Stimulated activated CD8-positive, alpha-beta memory T cell treated with anti-CD3 and anti-CD28 coated beads, Interleukin-12 subunit alpha, Interleukin-12 subunit beta, amount 100 ng/mL, for 24 hours (primary cell): Measurements from ENCODE around the gene CYP3A4.
"Not testable (repeated sequence)": the region's sequence is repeated elsewhere in the genome, so short reads cannot be mapped to it uniquely, and the experiment has no call there.

ENCODE experiments used
- DNase-seq: peaks from one replicate; pipeline ENCODE4 v3.0.0-alpha.2; 2020; ENCODE audit errors: extremely low read depth

CYP3A4 gene

DNA sequence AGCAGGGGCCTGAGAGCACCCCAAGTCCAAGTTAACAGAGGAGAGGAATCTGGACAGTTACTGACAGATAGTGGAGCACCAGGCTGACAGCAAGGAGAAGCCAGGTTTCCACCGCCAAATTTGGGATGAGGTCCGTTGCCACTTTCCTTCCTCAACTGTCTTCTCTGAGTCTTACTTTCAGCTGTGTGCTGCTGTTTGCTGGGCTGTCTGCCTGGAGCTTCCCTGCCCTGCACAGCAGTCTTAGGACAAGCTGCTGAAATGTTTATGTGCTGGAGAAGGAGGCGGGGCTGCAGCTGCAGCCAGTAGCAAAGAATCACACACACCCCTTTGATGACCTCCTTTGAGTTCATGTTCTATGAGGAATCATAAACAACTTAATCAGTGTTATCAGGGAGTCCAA is 31.6 kb downstream of the CYP3A4 start:
- no peak for DNase-seq

DNA sequence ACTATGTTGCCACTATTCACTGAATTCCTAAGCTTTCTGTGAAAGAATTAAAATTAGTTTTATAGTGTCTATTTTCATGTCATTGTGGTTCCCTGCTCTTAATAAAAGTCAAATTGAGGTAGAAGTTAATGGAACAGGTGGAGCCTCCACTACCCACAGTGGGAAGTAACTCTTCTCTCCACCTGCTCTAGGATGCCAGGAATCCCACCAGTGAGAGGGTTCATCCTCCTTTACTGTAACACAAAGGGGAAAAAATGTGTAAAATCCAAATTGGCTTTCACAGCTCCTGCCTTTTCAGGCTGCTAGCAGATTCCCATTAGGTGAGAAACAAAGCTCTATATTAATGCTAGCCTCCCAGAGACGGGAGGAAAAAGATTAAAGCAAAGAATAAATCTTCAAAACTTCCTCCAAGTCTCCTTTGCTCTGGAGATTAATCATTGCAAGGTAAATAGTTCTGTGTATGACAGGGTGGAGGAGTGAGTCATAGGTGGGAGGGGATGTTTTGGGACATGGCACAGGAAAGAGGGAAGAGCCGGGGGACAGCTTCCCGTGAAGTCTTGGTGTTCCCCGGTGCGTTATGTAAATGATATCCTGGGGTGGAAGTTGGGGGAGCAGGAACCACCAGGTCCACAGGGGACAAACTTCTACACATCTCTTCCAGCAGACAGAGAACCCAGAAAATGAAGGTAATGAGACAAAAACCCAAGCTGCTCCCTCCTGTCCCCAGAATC is 32.5 kb downstream of the CYP3A4 start:
- DNase-seq, result not testable (repeated sequence)

DNA sequence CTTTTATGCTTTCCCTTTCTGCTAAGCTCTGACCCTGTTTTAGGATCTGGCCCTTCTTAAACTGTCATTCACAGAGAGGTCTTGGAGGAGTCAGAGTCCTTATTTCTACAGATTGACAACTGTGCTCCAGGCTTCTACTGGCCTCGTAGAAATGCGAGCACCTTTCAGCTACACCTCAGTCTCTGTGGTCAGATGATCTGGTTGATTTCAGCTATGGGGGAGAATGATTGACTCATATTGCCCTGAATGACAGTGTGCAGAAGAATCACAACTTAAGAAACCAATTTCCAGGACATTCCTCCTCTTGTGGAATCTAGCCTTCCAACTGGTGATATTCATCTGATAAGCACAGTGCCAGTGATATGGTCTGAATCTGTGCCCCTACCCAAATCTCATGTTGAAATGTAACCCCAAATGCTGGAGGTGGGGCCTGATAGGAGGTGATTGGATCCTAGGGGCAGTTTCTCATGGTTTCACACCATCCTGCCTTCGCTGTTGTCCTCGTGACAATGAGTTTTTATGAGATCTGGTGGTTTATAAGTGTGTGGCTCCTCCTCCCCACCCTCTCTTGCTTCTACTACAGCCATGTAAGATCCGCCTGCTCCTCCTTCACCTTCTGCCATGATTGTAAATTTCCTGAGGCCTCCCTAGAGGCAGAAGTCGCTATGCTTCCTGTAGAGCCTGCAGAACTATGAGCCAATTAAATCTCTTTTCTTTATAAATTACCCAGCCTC is 35.0 kb downstream of the CYP3A4 start:
- no peak for DNase-seq

DNA sequence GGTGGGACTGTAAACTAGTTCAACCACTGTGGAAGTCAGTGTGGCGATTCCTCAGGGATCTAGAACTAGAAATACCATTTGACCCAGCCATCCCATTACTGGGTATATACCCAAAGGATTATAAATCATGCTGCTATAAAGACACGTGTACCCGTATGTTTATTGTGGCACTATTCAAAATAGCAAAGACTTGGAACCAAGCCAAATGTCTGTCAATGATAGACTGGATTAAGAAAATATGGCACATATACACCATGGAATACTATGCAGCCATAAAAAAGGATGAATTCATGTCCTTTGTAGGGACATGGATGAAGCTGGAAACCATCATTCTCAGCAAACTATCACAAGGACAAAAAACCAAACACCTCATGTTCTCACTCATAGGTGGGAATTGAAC is 37.1 kb downstream of the CYP3A4 start:
- DNase-seq, result not testable (repeated sequence)

DNA sequence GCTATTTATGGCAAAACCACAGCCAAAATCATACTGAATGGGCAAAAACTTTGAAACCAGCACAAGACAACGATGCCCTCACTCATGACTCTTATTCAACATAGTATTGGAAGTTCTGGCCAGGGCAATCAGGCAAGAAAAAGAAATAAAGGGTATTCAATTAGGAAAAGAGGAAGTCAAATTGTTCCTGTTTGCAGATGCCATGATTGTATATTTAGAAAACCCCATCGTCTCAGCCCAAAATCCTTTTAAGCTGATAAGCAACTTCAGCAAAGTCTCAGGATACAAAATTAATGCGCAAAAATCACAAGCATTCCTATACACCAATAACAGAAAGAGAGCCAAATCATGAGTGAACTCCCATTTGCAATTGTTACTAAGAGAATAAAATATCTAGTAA is 38.6 kb downstream of the CYP3A4 start:
- not testable (repeated sequence) for DNase-seq

DNA sequence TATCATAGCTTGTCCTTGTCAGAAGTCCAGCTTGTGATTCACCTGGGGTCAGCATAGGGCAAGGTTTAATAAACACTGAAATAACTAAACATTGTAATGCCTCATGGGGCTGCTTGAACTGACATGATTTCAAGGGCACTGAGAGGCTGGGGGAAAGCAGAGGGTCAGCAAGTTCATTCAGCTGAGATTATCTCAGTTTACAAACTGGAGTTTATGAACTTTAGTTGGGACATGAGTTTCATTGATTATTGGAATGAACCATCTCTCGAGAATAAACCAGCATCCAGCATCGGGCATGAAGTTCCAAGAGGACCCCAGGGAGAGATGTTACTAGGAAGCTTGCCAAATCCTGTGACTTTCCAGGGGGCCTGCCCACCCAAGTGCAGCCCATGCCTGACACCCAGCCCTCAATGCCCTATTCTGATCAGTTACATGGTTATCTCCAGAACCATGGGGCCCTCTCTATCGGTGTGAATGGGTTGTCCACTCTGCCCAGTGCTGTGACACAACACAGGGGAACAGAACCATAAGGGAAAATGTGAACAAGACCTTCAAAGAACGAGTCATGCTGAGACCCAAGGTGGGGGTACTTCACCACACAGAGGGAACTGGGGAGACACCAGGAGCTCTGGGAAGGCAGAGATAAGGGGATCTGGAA is 41.1 kb downstream of the CYP3A4 start:
- DNase-seq, result no peak

DNA sequence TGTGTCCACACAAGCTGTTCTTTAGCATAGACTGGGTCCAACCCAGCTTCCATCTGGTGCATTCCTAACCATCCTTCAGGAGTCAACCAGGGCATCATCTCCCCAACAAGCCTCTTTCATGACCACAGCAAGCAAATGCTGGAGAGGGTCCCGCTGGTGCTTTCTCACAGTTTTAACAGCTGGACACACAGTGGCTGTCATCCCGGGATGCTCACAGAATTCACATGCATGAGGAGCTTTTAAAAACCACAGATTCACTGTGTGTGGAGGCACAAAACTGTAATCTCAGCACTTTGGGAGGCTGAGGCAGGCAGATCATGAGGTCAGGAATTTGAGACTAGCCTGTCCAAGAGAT is 42.6 kb downstream of the CYP3A4 start:
- DNase-seq, result no peak

DNA sequence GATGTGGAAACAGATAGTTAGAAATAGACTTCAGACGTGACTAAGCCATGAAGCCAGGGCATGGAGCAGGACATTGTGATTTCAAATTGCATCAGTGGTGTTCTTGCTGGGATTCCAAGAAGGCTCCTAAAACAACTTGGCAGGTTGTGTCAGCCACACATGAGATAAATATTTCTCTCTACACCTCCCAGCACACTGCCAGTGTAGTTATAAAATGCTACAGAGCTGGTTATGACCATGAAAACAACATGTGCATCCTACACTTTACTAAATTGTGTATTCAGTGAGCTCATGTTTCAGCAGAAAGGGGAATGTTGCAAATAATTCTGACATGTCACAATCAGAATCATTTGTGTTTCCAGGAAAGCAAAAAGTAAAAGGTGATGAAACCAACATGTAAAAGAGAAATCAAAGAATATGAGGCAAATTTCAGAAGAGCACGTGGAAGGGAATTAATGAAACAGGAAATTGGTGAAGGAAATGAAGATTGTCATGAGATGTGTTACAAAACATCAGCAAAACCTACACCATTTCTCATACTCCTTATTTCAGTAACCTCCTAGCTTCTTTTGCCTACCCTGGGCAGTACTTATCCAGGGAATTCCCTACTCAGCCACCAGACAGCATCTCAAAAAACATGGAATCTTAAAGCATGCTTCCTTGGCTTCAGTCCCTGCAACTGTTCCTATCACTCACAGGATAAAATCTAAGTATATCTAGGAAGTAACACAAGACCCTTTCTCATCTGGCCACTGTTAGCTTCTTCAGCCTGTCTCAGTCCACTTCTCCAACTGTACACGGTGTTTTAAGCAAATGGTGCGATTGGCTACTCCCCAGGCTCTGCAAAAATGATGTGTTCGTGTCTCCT is 43.2 kb downstream of the CYP3A4 start:
- no peak for DNase-seq

DNA sequence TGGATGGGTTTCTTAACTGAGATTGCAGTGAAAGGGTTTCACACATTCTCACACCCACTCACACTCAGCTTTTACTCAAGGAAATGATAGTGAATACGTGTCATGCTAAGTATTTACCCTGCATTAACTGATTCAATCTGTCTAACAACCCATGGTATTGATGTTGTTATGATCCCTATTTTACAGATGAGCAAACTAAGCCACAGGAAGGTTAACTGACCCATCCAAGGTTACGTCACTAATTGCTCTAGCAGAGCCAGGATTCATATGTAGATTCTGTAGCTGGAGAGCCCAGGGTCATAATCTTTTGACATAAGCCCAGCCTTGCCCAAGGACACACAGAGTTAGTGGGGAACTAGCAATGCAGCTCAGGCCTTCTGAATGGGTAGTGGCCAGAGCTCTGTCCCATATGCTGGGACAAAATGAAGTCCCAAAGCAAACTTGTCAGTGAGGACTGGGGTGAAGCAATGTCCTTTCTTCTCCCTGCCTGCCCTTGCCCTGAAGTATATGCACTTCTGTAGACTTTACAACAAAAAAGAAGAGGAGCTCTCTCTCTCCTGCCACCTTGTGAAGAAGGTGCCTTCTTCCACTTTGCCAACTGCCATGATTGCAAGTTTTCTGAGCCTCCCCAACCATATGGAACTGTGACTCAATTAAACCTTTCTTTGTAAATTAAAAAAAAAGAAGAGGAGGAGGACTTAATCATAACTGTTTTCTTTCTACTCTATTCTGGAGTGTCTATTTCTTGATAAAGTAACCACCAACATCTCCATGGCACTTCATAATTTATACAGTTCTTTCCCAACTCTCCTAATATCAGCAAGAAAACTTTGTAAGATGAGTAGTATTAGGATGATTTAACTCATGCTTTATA is 44.0 kb downstream of the CYP3A4 start:
- DNase-seq, result no peak

DNA sequence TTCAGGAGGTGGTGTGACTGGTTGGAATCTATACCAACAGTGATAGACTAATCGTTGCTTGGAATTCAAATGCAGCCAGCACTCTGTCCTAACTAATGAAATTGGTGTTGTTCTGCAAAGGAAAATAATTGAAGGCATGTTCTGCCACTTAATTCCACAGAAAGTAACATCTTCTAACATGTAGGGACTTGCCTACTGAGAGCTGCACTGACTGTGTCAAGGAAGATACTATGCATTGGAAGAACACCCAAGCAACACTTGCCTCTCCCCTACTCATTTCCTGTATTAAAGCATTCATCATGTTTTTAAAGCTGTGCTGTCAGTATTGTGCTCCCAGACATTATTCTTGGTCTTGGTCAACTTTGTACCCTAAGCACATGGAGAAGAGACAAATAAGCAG is 46.3 kb downstream of the CYP3A4 start:
- DNase-seq, result no peak

DNA sequence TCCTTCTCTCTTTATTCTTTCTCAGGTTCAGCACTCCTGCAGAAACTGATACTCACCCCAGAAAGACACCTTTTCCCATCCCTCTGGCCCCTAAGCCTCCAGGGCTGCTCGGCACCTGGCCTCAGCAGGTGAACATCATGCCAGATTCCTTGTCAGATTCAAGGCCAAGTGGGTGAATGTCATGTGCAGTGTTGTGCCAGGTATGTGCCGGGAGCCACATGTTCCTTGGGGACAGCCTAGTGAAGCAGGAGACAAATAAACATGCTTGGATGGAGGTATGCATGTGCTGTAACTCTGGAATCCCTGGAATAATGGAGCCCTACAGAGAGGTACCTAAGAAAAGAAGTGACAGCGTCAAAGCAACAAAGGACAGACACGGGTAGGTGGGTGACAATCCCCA is 47.3 kb downstream of the CYP3A4 start:
- not testable (repeated sequence) for DNase-seq

DNA sequence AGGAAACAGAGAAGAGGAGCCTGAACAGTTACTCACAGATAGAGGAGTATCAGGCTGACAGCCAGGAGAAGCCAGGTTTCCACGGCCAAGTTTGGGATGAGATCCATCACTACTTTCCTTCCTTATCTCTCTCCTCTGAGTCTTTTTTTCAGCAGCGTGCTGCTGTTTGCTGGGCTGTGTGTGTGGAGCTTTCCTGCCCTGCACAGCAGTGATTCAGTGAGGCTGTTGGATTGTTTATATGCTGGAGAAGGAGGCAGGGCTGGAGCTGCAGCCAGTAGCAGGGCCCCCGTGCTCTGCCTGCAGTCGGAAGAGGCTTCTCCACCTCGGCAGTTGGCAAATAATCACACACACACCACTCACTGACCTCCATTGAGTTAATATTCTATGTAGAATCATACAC is 49.0 kb downstream of the CYP3A4 start, which contains the start of gene CYP3A7:
Gene CYP3A7 (minus strand): TSS at position 210 of the 400 bp plus-strand sequence. CDS start 103 bp downstream, at position 107.
- DNase-seq, result no peak

DNA sequence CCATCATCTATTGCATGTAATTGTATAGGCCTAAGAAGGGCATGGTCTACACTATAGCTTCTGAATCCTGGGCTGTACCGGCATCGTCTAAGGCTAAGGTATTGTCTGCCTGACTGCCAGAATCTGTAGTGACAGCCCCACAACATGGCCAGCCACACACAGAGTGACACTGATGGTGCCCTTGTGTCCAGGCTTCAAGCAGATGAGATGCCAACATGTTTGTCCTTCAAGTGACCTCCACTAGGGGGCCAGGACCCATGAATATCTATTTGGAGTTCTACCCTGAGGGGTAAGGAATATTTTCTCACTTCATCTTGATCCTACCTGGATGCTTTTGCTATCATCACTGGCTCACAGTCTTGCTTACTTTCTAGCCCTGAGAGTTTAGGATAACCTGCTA is 50.5 kb downstream of the CYP3A4 start:
- DNase-seq, result no peak

DNA sequence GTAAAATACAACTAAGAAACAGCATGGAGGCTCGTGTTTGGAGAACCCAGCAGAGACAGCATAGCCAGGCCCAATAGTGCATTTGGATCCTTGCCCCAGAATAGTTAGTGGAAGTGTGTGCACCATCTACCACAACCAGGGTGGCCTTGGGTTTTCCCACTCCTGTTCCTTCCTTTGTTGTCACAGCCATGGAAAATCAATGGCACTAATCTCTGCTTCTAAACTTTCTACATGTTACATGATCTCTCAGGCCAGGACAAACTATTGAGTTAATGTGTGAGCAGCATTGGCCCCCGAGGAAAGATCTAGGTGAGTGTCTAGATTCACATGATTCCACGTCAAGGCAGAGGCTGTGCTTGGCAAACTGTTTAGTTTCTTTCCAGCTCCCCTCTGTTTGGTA is 51.0 kb downstream of the CYP3A4 start:
- no peak for DNase-seq

DNA sequence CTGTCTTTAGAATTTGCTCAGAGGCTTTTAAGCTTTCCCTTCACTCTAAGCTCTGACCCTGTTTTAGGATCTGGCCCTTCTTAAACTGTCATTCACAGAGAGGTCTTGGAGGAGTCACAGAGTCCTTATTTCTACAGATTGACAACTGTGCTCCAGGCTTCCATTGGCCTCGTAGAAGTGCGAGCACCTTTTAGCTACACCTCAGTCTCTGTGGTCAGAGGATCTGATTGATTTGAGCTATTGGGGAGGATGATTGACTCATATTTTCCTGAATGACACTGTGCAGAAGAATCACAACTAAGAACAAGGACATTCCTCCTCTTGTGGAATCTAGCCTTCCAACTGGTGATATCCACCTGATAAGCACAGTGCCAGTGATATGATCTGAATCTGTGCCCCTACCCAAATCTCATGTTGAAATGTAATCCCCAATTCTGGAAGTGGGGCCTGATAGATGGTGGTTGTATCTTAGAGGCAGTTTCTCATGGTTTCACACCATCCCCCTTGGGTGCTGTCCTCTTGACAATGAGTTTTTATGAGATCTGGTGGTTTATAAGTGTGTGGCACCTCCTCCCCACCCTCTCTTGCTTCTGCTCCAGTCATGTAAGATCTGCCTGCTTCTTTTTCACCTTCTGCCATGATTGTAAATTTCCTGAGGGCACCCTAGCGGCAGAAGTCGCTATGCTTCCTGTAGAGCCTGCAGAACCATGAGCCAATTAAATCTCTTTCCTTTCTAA is 52.2 kb downstream of the CYP3A4 start:
- DNase-seq, result no peak

DNA sequence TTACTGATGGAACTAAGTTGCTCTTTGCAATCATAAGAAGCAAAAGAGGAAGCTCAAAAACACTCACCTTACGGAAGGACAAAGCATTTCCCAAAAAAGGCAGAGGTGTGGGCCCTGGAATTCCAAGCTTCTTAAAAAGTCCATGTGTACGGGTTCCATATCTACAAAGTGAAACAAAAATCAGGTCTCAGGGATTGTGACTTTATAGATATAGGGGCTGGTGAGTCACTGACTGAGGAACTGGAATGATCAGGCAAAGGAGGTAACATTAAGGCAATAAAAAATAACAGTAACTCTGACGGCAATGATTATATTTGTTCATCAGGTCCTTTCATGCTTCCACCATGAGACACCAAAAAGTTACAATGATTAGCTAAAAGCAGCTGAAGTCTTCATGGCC is 53.0 kb downstream of the CYP3A4 start:
- DNase-seq, result no peak

DNA sequence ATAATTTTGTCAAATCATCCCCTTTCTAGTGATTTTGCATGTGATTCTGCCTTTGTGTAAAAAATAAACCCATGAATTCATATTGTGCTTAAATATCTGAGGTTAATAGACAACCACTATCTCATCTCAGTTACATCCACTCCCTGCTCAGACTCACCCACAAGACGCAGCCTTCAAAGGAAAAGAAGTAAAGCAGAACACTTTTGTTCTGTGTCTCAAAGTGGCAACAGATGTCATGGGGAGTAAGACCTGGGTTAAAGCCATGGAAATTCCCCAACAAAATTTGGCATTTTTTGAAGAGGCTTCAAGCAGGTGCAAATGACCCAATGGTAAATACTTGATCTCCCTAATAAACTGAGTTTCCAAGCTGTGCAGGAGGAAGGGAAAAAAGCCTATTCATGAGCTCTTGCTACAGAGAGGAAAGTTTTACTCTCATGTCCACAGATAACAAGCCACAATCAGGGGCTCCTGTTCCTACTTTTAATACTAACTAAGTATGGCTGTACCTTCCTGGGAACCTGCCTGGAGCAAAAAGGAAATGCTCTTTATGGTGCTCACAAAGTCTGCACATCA is 53.7 kb downstream of the CYP3A4 start:
- no peak for DNase-seq

DNA sequence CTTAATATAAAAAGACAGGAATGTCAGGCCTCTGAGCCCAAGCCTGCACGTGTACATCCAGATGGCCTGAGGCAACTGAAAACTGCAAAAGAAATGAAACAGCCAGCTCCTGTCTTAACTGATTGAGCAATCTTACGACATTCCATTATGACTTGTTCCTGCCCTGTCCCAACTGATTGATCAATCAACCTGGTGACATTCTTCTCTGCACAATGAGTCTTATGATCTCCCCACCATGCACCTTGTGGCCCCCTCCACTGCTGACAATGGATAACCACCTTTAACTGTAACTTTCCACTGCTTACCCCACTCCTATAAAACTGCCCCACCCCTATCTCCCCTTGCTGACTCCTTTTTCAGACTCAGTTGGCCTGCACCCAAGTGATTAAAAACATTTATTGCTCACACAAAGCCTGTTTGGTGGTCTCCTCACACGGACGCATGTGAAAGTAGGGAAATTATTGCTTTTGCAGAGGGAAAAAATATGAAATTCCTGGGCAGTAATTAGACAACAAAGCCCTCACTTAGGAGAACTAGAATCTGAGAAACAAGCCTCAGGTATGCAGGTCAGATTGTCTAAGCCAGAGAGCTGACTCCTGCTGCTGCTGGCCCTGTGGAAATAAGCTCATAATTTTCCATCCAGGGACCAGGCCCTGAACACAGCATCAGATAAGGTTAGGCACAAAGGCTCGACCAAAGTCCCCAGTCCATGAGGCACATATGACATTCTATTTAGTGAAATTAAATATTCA is 54.3 kb downstream of the CYP3A4 start:
- DNase-seq, result no peak

DNA sequence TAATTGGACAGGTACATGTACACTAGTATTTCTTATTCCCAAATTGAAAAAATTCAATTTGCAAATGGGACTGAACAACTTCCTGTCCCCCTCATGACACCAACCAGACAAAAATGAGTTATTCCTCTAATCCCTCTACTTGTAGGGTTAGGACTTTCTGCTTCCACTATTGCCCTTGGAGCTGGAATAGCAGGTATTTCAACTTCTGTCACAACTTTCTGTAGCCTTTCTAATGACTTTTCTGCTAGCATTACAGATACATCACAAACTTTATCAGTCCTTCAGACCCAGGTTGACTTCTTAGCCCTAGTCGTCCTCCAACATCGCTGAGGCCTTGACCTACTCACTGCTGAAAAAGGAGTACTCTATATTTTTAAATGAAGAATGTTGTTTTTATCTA is 55.4 kb downstream of the CYP3A4 start:
- no peak for DNase-seq
